B cell (primary cell): Measurements from ENCODE around the gene AARS1.

Experiments
- CTCF ChIP-seq: fragments of 200-600 bp; IDR thresholded peaks from one replicate; pipeline ENCODE4 v1.8.0; 2022; ENCODE audit warnings: antibody characterized with exemption, mild to moderate bottlenecking
- EZH2 ChIP-seq: IDR thresholded peaks from 2 replicates; pipeline ENCODE4 v1.6.1; 2012; ENCODE audit warnings: borderline replicate concordance, low read depth, mild to moderate bottlenecking, moderate library complexity, low read length; ENCODE audit not compliant: insufficient read depth, poor library complexity, severe bottlenecking

GRCh38 chr16:70257391-70257790 is 31.9 kb downstream of the AARS1 start:
- no peak for TF ChIP-seq CTCF
- TF ChIP-seq EZH2 = no peak
